ENCODE measurements around the gene MSANTD1.

MSANTD1 gene

DNA sequence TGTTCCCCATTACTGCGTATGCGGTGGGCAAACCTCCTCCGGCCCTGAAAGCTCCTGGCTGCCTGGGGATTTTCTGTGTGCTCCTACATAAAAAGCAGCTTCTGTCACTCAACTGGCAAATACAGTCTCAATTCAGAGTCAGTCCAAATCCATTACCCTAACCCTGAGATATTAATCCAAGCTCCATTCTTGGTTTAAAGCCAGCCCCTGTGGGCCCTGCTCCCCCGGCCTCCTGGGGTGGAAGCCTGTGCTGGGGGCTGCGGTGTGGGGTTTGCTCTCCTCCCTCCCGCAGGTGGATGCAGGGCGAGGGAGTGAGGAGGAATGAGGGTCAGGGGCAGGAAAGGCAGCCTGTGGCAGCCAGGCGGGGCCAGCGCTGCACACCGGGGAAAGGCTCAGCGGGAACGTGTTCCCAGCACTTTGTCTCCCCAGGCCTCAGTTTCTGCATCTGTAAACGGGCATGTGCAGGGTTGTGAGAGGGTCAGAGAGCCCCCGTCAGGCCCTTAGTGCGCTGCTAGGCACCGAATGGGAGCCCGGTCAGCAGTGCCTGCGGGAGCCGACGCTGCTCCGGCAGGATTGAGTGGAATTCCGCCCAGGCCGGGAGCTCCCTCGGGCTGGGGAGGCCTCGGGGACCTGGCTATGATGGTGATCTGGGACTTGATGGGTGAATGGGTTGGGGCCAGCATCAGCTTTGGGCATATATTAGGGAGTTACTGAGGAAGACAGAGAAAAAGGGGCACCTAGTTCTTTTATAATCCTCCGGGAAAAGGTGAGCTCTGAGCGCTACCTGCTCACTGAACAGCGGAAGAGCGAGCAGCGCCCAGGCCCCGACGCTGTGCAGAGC, 37.6 kb downstream of the MSANTD1 start:
- Mint-ChIP-seq H3K27ac (peak overlapping the region; percentile 19), H3K36me3 (ENCODE audit: low read depth) (no peaks in the 10 kb centered on the region), H3K27me3 (peaks cover 55% of the 10 kb centered on the region), H3K4me1 (ENCODE audit: low read depth) (peaks cover 32% of the 10 kb centered on the region), H3K9me3 (peaks cover 6% of the 10 kb centered on the region), H3K4me3 (no peak overlapping the region)
- intact Hi-C loops (cut with micrococcal nuclease): no loop called here

DNA sequence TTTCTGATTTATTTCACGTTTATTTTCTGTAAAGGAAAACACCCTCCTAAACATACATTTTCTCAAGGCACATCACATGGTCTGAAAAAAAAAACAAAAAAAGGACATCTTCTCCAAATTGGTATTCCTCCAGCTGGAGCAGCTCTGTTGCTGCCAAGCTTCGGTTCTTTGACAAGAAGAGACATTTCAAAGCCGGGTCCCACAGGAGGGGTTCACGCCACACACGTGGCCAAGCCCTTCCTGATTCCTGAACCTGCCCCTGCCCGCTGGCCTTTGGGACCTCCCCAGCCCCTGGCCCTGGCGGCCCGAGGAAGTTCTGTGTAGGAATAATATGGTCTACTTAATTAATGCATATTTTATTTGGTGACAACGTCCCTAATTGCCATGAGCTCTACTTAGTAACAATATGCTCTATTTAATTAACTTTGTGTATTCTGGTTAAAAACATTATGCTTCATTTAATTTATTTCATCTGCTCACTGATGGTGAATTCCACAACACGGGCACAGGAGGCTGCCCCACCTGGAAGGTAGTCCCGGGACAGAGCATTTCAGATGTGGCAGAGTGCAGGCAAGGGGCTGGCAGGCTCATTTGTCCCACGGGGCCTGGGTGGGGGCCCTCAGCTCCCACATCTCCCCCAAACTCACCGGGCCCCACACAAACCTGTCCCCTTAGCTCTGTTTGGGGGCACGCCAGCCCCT, 38.5 kb downstream of the MSANTD1 start:
- H3K4me3 Mint-ChIP-seq: no peak overlapping the region
- intact Hi-C loops (cut with micrococcal nuclease): no loop called here
- peaks cover 36% of the 10 kb centered on the region for H3K4me1 Mint-ChIP-seq (ENCODE audit: low read depth)
- peak overlapping the region; percentile 19 for H3K27ac Mint-ChIP-seq
- no peaks in the 10 kb centered on the region for H3K36me3 Mint-ChIP-seq (ENCODE audit: low read depth)
- peaks cover 58% of the 10 kb centered on the region for H3K27me3 Mint-ChIP-seq
- H3K9me3 Mint-ChIP-seq: no peaks in the 10 kb centered on the region

DNA sequence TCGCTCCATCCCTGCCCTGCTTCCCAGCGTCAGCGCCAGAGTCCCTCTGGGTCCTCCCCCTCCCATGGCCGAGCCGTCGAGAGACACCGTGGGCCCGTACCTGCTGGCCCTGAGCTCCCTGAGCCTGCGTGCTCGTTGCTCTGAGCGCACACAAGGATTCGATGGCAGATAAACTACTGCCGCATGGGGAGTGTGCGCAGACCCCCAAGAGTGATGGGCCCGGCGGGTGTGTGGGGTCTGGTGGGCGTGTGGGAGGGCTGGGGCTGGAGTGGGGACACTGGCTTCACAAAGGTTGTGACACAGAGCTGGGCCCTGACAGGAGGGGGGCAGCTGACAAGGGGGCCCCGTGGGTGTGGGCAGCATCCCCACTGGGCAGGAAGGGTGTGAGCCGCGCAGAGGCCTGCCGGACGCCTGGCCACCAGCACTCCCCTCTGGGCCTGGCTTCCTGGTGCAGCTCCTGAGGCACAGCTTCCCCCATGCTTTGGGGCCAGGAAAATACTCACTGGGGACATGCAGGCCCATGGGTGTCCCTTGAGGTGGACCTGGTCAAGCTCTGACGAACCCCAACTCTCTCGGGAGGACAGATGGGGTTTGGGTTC, 39.1 kb downstream of the MSANTD1 start:
- H3K27me3 Mint-ChIP-seq: peaks cover 55% of the 10 kb centered on the region
- peaks cover 30% of the 10 kb centered on the region for H3K4me1 Mint-ChIP-seq (ENCODE audit: low read depth)
- no peaks in the 10 kb centered on the region for H3K9me3 Mint-ChIP-seq
- no peak overlapping the region for H3K4me3 Mint-ChIP-seq
- no peak overlapping the region for H3K27ac Mint-ChIP-seq
- intact Hi-C loops (cut with micrococcal nuclease): no loop called here
- H3K36me3 Mint-ChIP-seq (ENCODE audit: low read depth): no peaks in the 10 kb centered on the region

DNA sequence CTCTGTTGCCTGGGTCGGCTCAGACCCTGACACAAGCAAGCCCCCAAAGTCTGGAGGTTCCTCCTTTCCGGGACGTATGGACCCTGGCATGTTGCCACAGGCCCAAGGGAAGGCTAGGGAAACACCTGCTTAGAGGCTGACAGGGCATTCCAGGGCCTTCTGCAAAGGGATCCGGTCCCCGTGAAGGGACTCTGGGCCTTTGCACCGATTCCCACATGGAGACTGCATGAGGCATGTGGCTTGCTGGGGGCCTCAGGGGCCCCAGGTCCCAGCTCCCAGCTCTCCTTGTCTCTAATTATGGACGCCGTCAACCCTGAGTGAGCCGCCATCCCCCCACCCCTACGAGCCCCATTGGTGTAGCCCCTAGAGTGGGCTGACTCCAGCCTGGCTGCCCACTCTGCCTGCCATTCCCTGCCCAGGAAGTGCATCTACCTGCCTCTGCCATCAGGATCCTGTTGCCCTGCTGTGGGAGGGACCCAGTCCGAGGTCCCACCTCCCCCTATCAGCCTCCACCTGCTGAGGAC, 39.7 kb downstream of the MSANTD1 start:
- no peak overlapping the region for H3K4me3 Mint-ChIP-seq

DNA sequence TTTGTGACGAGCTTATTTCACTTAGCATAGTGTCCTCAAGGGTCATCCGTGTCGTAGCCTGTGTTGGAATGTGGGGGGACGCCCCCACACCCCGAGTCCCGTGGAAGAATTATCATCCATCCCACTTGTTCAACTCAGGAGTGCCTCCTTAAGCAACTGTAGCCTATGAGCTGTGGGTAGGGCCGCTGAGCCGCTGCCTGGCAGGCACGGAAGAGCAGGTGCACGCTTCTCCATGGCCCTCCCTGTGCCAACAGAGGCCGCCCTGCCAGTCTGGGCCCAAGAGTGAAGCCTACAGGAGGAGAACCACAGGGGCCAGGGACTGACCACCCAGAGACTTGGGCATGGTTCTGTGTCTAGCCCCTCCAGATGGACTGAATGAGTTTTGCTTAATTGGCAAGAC, 41.5 kb downstream of the MSANTD1 start:
- Mint-ChIP-seq H3K4me1 (ENCODE audit: low read depth) (peaks cover 49% of the 10 kb centered on the region), H3K27me3 (peaks cover 51% of the 10 kb centered on the region), H3K27ac (no peak overlapping the region), H3K9me3 (no peaks in the 10 kb centered on the region), H3K36me3 (ENCODE audit: low read depth) (no peaks in the 10 kb centered on the region), H3K4me3 (no peak overlapping the region)
- intact Hi-C loops (cut with micrococcal nuclease): no loop called here

More for the DNA sequence above, 39.7 kb downstream of the MSANTD1 start:
- peaks cover 54% of the 10 kb centered on the region for H3K27me3 Mint-ChIP-seq
- H3K27ac Mint-ChIP-seq: peak overlapping the region; percentile 61
- peaks cover 35% of the 10 kb centered on the region for H3K4me1 Mint-ChIP-seq (ENCODE audit: low read depth)
- intact Hi-C loops (cut with micrococcal nuclease): no loop called here
- H3K9me3 Mint-ChIP-seq: no peaks in the 10 kb centered on the region
- H3K36me3 Mint-ChIP-seq (ENCODE audit: low read depth): no peaks in the 10 kb centered on the region

DNA sequence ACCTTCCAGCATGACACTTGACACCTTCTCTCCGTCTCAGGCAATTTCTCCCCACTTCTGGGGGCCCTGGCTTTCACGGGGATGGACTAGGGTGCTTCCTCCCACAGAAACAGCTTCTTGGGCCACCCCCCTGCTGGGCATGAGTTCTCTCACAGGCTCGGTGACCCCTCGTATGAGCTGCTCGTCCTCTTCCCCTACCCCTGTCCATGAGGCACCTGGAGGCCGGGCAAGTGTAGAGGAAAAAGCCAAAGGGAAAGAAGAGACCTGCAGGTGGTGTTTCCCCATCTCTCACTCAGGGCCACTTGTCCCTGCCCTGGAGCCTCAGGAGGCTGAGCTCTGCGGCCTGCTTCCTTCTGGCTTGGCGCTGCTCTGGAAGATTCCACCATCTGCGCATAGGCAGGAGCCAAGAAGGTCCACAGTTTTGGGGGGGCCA, 41.9 kb downstream of the MSANTD1 start:
- no peaks in the 10 kb centered on the region for H3K36me3 Mint-ChIP-seq (ENCODE audit: low read depth)
- H3K9me3 Mint-ChIP-seq: no peaks in the 10 kb centered on the region
- H3K27ac Mint-ChIP-seq: no peak overlapping the region
- H3K4me3 Mint-ChIP-seq: no peak overlapping the region
- H3K27me3 Mint-ChIP-seq: peaks cover 51% of the 10 kb centered on the region
- intact Hi-C loops (cut with micrococcal nuclease): no loop called here
- peaks cover 45% of the 10 kb centered on the region for H3K4me1 Mint-ChIP-seq (ENCODE audit: low read depth)

DNA sequence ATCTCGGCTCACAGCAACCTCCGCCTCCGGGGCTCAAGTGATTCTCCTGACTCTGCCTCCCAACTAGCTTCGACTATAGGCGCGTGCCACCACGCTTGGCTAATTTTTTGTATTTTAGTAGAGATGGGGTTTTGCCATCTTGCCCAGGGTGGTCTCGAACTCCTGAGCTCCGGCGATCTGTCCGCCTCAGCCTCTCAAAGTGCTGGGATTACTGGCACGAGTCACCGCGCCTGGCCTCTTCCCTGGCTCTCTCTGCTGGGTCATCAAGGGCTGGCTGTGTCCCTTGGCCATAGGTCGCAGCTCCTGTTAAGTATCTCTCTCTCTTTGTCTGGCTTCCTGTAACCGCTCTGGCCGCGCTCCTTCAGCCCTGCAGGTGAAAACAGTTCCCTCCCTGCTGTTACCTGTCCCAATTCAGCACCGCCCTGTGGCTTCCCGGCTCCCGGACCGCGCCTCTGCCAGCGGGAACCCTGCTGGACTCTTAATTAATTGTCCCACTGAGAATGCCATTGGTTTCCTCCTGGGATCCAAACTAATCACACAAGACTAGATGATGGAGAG, 42.5 kb downstream of the MSANTD1 start:
- H3K9me3 Mint-ChIP-seq: no peaks in the 10 kb centered on the region
- H3K27me3 Mint-ChIP-seq: peaks cover 56% of the 10 kb centered on the region
- H3K36me3 Mint-ChIP-seq (ENCODE audit: low read depth): no peaks in the 10 kb centered on the region
- H3K4me1 Mint-ChIP-seq (ENCODE audit: low read depth): peaks cover 43% of the 10 kb centered on the region
- peak overlapping the region; percentile 79 for H3K4me3 Mint-ChIP-seq
- intact Hi-C loops (cut with micrococcal nuclease): no loop called here
- peak overlapping the region; percentile 75 for H3K27ac Mint-ChIP-seq

DNA sequence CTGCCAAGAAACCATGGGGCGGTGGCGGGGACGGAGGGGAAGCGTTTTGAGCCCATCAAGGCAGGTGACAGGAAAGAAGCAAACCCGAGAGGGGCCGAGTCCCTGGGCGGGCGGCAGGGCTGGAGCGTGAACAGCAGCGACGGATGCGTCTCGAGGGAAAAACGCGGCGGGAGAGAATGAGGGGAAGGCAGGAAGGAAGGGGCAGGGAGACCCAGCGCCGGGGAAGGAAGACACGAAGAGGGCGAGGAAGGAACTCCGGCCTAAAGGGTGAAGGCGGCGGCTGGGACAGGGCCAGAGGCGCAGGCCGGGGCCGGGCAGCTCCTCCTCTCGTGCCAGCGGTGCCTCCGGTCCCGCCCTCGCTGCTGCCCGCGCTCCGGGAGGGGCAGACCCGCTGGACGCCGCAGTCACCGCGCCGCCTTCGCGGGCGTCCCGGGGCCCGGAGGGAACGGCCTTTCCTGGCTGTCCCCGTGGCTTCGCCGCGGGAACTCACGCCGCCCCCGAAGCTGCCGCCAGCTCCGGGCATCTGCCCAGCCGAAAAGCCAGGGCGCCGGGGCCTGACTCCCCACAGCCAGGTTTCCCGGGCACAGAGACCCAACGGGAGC, 43.1 kb downstream of the MSANTD1 start:
- peak overlapping the region; percentile 79 for H3K4me3 Mint-ChIP-seq
- peaks cover 55% of the 10 kb centered on the region for H3K27me3 Mint-ChIP-seq

DNA sequence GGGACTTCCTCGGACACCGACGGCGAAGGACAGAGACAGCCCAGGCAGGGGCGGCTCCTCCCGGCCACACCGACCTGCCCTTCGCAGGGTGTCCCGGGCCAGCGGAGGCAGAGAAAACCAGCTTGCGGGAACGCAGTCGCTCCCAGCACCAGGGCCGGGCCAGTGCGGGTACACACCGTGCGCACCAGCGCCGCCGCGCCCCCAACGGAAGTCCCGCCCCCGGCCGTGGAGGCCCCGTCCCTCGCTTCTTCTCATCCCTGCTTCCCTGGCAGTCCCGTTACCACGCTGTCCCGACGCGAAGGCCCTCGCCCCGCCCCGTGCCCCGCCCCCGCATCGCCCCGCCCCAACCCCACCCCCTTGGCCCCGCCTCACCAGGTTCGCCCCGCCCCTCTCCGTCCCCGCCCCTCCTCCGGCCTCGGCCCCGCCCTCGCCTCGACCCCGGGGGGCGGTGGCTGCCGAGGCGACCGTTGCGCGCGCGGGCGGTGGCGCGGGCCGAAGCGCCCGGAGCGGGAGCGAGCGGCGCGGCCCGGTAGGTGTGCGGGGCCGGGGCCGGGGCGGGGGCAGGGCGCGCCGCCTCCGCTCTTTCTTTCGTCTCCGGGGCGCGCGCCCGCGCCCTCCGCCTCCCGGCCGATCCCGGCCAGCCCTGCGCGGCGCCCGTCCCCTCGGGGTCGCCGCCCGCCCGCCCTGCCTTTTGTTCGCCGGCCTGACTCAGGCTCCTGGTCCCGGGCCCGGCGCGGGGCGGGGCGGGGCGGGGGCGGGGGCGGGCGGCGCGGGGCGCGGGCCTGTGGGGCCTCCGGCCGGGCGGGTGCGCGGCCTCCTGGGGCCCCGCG, 43.8 kb downstream of the MSANTD1 start, which contains the start of gene RGS12:
TSS of gene RGS12 (plus strand) at position 451 of the 830 bp plus-strand sequence. CDS start 23,150 bp downstream, outside the sequence.
- peaks cover 37% of the 10 kb centered on the region for H3K4me1 Mint-ChIP-seq (ENCODE audit: low read depth)

More for the DNA sequence above, 43.1 kb downstream of the MSANTD1 start:
- Mint-ChIP-seq H3K4me1 (ENCODE audit: low read depth) (peaks cover 38% of the 10 kb centered on the region), H3K9me3 (no peaks in the 10 kb centered on the region), H3K27ac (peak overlapping the region; percentile 75), H3K36me3 (ENCODE audit: low read depth) (no peaks in the 10 kb centered on the region)
- intact Hi-C loops (cut with micrococcal nuclease): loop anchor here (1.0 kb wide), 1 partner anchor 66 kb away; no protein-coding TSS in a partner anchor

DNA sequence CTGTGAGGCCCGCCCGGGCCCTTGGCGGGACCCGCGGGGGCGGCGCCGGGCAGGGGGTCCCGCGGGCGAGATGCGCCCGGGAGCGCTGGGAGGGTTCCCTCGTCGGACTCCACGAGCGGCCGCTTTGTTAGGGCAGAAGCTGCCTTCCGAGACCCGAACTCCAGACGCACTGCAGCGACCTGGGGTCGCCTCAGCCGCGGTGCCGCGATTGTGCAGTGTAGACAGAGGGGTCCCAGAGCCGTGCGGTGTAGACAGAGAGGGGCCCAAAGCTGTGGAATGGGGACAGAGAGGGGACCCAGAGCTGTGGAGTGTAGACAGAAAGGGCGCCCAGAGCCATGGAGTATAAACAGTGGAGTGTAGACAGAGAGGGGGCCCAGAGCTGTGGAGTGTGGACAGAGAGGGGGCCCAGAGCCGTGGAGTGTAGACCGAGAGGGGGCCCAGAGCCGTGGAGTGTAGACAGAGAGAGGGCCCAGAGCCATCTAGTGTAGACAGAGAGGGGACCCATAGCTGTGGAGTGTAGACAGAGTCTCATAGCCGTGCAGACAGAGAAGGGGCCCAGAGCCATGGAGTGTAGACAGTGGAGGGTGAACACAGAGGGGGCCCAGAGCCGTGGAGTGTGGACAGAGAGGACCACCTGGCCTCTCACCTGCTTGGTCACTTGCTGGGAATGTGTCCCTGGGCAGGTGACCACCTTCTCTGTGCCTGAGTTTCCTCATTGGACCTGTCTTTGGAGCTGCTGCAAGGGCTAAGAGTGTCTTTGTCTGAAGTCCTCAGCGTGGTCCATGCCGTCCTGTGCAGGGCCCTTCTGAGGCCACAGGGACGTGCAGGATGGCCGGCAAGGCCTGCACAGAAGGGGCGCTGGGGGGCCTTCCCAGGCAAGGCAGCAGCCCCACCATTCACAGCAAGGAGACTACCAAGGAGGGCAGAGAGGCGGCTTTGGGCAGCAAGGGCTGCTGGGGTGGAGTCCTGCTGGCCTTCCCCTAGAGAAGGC, 44.7 kb downstream of the MSANTD1 start:
- no peaks in the 10 kb centered on the region for H3K36me3 Mint-ChIP-seq (ENCODE audit: low read depth)
- peaks cover 58% of the 10 kb centered on the region for H3K27me3 Mint-ChIP-seq
- H3K9me3 Mint-ChIP-seq: no peaks in the 10 kb centered on the region
- peak overlapping the region; percentile 75 for H3K4me3 Mint-ChIP-seq
- intact Hi-C loops (cut with micrococcal nuclease): no loop called here
- peak overlapping the region; percentile 62 for H3K27ac Mint-ChIP-seq
- H3K4me1 Mint-ChIP-seq (ENCODE audit: low read depth): peaks cover 35% of the 10 kb centered on the region

More for the DNA sequence above, 43.8 kb downstream of the MSANTD1 start, which contains the start of gene RGS12:
- intact Hi-C loops (cut with micrococcal nuclease): loop anchor here (1.0 kb wide), 1 partner anchor 66 kb away; no protein-coding TSS in a partner anchor
- Mint-ChIP-seq H3K27ac (peak within 1 kb of the TSS; percentile 75), H3K4me3 (peak within 1 kb of the TSS; percentile 79), H3K27me3 (peaks cover 56% of the 10 kb centered on the region), H3K36me3 (ENCODE audit: low read depth) (no peaks in the 10 kb centered on the region), H3K9me3 (no peaks in the 10 kb centered on the region)

DNA sequence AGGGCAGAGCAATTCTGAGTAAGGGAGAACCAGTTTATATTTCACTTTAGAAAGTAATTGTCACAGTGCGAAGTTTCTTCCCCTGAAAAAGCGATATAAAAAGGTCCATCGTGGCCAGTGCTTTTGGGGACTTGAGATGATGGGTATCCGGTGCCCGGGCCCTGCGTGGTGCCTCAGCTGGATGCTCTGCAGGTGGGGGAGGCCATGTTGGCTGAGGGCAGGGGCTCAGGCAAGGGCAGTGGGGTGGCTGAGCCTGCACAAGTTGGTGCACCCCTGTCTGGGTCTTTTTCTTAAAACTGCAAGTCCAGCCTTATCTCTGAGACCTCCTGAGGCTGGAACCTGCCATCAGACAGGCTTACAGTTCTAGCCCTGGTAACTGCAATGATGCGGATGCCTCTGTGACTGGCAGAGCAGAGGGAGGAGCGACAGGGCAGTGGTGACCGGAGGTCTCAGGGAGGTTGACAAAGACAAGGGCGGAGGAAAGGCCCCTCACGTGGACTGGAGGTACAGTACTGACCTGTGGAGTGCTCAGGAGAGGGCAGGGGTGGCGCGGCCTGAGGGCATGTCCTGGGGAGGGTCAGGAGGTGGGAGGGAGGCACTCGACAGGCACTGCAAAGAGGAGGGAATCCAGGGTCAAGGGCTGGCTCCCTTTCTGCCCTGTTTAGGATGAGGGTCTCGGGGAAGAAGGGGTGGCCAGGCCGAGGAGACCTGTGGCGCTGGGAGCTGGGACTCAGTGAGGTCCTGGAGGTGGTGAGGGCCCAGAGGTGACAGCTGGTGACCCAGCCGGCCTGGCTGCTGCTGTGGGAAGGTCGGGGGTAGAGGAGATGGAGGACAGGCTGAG, 45.7 kb downstream of the MSANTD1 start:
- H3K9me3 Mint-ChIP-seq: no peaks in the 10 kb centered on the region
- peaks cover 32% of the 10 kb centered on the region for H3K4me1 Mint-ChIP-seq (ENCODE audit: low read depth)
- H3K27ac Mint-ChIP-seq: no peak overlapping the region
- intact Hi-C loops (cut with micrococcal nuclease): no loop called here
- H3K4me3 Mint-ChIP-seq: no peak overlapping the region
- H3K27me3 Mint-ChIP-seq: peaks cover 59% of the 10 kb centered on the region
- H3K36me3 Mint-ChIP-seq (ENCODE audit: low read depth): no peaks in the 10 kb centered on the region
